ENCODE results near the gene CDKN2AIPNL. TPM values are rescaled to one million over a fixed set of nuclear protein-coding genes. Genes with fewer than 3 reads are reported as not detected.
"Not testable (repeated sequence)": the region's sequence is repeated elsewhere in the genome, so short reads cannot be mapped to it uniquely, and the experiment has no call there.

CDKN2AIPNL gene
- total RNA-seq, 4 donors from 2014 or later = 6.9 to 28.3 (median 13.2) TPM

DNA sequence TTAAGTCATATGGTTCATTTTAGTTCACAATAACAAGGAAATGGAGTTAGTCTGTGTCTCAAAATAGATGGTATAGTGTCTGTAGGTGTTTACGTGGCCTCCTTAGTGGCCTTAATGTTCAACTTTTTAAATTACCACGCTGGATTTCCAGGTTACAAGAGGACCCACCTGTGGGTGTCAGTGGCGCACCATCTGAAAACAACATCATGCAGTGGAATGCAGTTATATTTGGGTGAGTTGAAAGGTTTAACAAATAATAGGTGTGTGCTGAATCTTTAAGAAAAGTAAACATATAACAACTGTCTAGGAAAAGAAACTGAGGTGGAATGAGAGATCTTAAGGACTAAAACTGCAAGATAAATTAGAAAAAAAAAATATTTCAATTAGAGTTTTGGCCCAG is 37.4 kb downstream of the CDKN2AIPNL start:
- 60 to 74% methylated on average over 3 of the region's 3 CpGs for WGBS, 2 donors
- H3K4me1 ChIP-seq = peaks cover 8 to 45% (median 12%) of the 10 kb centered on the region in 3 donors
- DNase-seq = no peak
- H3K4me3 ChIP-seq = no peak overlapping the region
- H3K36me3 ChIP-seq = peaks cover 0 to 49% (median 8%) of the 10 kb centered on the region in 3 donors
- intact Hi-C loops (cut with DNase I) = loop anchor here (5.0 kb wide), 1 partner anchor 153 kb away; the partner anchor contains the start of gene JADE2
- no peak overlapping the region for H3K27ac ChIP-seq
- no peaks in the 10 kb centered on the region for H3K9me3 ChIP-seq
- no peak for TF ChIP-seq POLR2A (IDR thresholded peaks at IDR 0.05)
- TF ChIP-seq, protein P1, sequence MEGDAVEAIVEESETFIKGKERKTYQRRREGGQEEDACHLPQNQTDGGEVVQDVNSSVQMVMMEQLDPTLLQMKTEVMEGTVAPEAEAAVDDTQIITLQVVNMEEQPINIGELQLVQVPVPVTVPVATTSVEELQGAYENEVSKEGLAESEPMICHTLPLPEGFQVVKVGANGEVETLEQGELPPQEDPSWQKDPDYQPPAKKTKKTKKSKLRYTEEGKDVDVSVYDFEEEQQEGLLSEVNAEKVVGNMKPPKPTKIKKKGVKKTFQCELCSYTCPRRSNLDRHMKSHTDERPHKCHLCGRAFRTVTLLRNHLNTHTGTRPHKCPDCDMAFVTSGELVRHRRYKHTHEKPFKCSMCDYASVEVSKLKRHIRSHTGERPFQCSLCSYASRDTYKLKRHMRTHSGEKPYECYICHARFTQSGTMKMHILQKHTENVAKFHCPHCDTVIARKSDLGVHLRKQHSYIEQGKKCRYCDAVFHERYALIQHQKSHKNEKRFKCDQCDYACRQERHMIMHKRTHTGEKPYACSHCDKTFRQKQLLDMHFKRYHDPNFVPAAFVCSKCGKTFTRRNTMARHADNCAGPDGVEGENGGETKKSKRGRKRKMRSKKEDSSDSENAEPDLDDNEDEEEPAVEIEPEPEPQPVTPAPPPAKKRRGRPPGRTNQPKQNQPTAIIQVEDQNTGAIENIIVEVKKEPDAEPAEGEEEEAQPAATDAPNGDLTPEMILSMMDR (IDR thresholded peaks at IDR 0.05) = no peak
- no peaks in the 10 kb centered on the region for H3K27me3 ChIP-seq

DNA sequence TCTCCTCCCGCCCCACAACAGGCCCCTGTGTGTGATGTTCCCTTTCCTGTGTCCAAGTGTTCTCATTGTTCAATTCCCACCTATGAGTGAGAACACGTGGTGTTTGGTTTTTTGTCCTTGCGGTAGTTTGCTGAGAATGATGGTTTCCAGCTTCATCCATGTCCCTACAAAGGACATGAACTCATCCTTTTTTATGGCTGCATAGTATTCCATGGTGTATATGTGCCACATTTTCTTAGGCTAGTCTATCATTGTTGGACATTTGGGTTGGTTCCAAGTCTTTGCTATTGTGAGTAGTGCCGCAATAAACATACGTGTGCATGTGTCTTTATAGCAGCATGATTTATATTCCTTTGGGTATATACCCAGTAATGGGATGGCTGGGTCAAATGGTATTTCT is 38.0 kb downstream of the CDKN2AIPNL start:
- intact Hi-C loops (cut with DNase I) = loop anchor here (5.0 kb wide), 1 partner anchor 154 kb away; the partner anchor contains the start of gene JADE2
- peaks cover 8 to 45% (median 12%) of the 10 kb centered on the region in 3 donors for H3K4me1 ChIP-seq
- not testable (repeated sequence) for DNase-seq

DNA sequence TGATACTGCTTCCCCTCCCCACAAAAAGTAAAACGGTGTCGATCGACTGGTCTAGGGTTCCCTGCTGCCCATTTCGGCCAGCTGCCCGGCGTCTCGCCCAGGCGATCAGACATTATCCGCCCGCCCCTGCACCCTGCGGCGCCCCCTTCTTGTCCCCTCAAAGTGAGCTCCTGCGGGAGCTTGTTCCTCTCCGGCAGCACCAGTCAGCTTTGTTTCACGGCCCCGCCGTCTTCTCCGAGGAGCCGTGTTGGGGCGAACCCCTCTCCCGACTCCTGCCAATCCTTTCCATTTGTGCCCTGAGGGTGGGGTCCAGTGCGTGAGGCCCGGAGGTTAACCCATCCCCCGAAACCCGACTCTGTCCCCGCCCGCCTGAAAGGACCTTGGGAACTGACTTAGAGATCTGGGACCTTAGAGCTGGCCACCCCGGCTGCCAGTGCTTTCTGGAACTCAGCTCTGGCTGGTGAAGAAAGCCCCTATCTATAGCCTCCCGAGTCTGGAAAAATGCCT is 39.8 kb downstream of the CDKN2AIPNL start:
- Histone ChIP-seq H3K4me1 (peaks cover 8 to 55% (median 18%) of the 10 kb centered on the region in 3 donors), H3K27ac (peak overlapping the region; percentile 96 to 99 (median 98)), H3K4me3 (peak overlapping the region; percentile 75 to 93 (median 85)), H3K36me3 (peaks cover 0 to 26% (median 3%) of the 10 kb centered on the region in 3 donors), H3K27me3 (no peaks in the 10 kb centered on the region), H3K9me3 (no peaks in the 10 kb centered on the region)
- intact Hi-C loops (cut with DNase I) = loop anchor here (5.0 kb wide), 1 partner anchor 155 kb away; the partner anchor contains the start of gene JADE2
- TF ChIP-seq, protein P1 (IDR thresholded peaks at IDR 0.05) = no peak
- TF ChIP-seq POLR2A (IDR thresholded peaks at IDR 0.05) = peak in 1 of 4 donors; percentile 13
- DNase-seq = no peak
- WGBS, 2 donors = 0% methylated on average over 12 to 13 of the region's 29 CpGs

More for the DNA sequence above, 38.0 kb downstream of the CDKN2AIPNL start:
- WGBS, 2 donors = 95 to 96% methylated on average over 3 to 5 of the region's 5 CpGs
- H3K27ac ChIP-seq, H3K9me3 ChIP-seq, H3K27me3 ChIP-seq: not testable (repeated sequence)
- Histone ChIP-seq H3K4me3 (peak overlapping the region in 2 of 4 donors; percentile 75 to 93), H3K36me3 (peaks cover 0 to 43% (median 8%) of the 10 kb centered on the region in 3 donors)

DNA sequence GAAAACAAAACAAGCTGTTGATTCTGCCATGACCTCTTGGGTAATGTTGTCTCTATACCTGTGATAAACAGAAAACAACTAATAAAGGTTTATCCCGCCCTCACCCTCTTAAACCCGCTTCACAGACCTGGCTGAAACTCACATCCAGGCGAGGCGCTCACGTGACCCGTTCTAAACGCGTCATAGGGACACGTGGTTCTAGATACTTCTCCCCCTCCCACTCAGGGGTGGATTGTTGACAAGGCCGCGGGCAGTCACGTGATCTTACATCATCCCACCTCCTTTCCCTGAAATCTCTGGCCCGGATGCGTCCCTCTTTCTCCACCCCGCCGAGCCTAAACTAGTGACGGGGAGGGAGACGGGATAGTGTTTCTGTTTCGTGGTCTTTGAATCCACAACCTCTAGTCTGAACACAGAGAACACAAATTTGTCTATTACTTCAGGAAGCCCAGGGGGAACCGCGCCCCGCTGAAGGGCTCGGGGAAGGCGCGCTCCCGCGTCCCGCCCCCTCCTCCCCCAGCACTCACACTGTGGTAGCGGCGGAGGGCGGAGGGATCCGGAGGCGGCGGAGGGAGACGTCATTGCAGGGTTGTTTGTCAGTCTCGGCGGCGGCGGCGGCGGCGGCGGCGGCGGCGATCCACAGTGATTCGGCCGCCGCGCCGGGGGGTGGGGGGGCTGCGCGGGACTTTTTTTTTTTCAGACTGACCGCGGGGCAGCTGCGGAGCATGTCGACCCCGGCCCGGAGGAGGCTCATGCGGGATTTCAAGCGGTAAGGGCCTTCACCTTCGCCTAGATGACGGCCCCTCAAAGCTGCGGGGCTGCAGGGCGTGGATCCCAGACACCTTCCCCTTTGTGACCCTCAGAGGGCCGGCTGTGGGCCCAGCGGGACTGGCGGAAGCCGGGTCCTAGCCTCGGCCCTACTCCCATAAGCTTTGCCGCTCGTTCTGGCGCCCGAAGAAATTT is 40.5 kb downstream of the CDKN2AIPNL start, which contains the start of gene UBE2B:
Gene UBE2B, plus strand, starts transcription at position 699 of the 963 bp plus-strand sequence. Its CDS starts 27 bp downstream, at position 726.
- peak within 1 kb of the TSS; percentile 75 to 93 (median 85) for H3K4me3 ChIP-seq
- H3K27ac ChIP-seq = peak within 1 kb of the TSS; percentile 96 to 99 (median 98)
- peaks cover 0 to 21% (median 3%) of the 10 kb centered on the region in 3 donors for H3K36me3 ChIP-seq
- TF ChIP-seq, protein P1 (IDR thresholded peaks at IDR 0.05) = peak in 1 of 6 experiments; percentile 13
- peak in 3 of 4 donors; percentile 37 to 69 (median 68) for TF ChIP-seq POLR2A (IDR thresholded peaks at IDR 0.05)
- peaks cover 8 to 60% (median 22%) of the 10 kb centered on the region in 3 donors for H3K4me1 ChIP-seq
- H3K9me3 ChIP-seq = no peaks in the 10 kb centered on the region
- peak; percentile 98 for DNase-seq
- intact Hi-C loops (cut with DNase I) = loop anchor here (5.0 kb wide), 1 partner anchor 156 kb away; the partner anchor contains the start of gene JADE2
- WGBS, 2 donors = 0 to 1% methylated on average over 25 to 37 of the region's 74 CpGs
- H3K27me3 ChIP-seq = no peaks in the 10 kb centered on the region

DNA sequence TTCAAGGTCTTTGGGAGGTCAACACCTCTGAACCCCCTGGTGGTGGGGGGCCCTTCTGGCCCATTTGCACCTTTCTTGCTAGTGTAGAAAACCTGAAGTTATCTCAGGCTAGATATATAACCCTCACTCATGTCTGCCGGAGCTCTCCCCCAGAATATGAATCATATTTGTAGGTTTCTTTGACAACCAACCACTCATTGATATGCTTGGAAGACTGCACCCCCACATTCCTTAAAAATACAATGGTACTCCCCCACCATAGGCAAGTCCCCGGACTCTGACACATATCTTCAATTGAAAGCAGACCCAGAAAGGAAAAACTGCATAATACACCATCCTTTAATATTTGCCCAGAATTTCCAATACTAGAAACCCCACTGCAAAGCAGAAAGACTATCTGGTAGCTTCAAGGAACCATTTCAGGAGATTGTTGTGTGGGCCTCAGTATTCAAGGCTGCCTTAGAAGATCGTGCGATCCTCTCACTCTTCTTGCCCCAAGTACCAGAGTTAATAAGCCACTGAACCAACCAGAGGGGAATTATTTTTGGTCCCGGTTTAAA is 41.3 kb downstream of the CDKN2AIPNL start:
- intact Hi-C loops (cut with DNase I) = loop anchor here (5.0 kb wide), 1 partner anchor 157 kb away; the partner anchor contains the start of gene JADE2
- DNase-seq = no peak
- TF ChIP-seq POLR2A (IDR thresholded peaks at IDR 0.05) = no peak
- TF ChIP-seq, protein P1 (IDR thresholded peaks at IDR 0.05) = no peak
- H3K9me3 ChIP-seq = no peaks in the 10 kb centered on the region
- 13 to 14% methylated on average over 5 of the region's 5 CpGs for WGBS, 2 donors
- peaks cover 0 to 14% (median 0%) of the 10 kb centered on the region in 3 donors for H3K36me3 ChIP-seq
- H3K27me3 ChIP-seq = no peaks in the 10 kb centered on the region
- peak overlapping the region; percentile 75 to 93 (median 85) for H3K4me3 ChIP-seq
- H3K4me1 ChIP-seq = peaks cover 8 to 68% (median 25%) of the 10 kb centered on the region in 3 donors
- peak overlapping the region; percentile 96 to 99 (median 98) for H3K27ac ChIP-seq

Measured in esophagus squamous epithelium (tissue), 5 donors.